HEK293 (cell line): ENCODE data around the gene MYRIP.

Experiments used
- CTCF ChIA-PET: fragments of 350-600 bp; formaldehyde crosslinking; extraction: SDS; loops from one replicate; lab custom pipeline; 2021; ENCODE audit warnings: antibody characterized with exemption; lab: Yijun Ruan, JAX
- POLR2A ChIA-PET: fragments of 300-600 bp; formaldehyde crosslinking; extraction: SDS; loops from one replicate; lab custom pipeline; 2020; ENCODE audit warnings: antibody characterized with exemption, inconsistent platforms; lab: Yijun Ruan, JAX
- H3K27ac ChIP-seq: fragments of 200-500 bp; sonication (Bioruptor generic); 2 replicates; pipeline ENCODE4 v1.5.1; 2014; ENCODE audit warnings: low read depth, low read length, control low read depth, inconsistent platforms; ENCODE audit errors: extremely low read depth
- H3K36me3 ChIP-seq, 2 experiments: fragments of 200-500 bp in 1 of 2; sonication (Bioruptor generic) in 1 of 2; 1 replicate in 1 of 2; 2 replicates in 1 of 2; pipeline ENCODE4 v1.5.1; 2014 to 2017; ENCODE audit warnings: inconsistent platforms in 2 of 2, low read length in 2 of 2; ENCODE audit not compliant: control insufficient read depth in 2 of 2, insufficient read depth in 1 of 2
- H3K4me1 ChIP-seq: fragments of 200-500 bp; sonication (Bioruptor generic); 2 replicates; pipeline ENCODE4 v1.5.1; 2014; ENCODE audit warnings: mild to moderate bottlenecking, low read length, inconsistent platforms; ENCODE audit not compliant: control insufficient read depth, insufficient read depth
- H3K4me3 ChIP-seq: 2 replicates; pipeline ENCODE4 v1.5.1; 2011; ENCODE audit warnings: low read depth, mild to moderate bottlenecking, control low read depth, low read length, moderate library complexity
- H3K9me3 ChIP-seq: fragments of 200-500 bp; sonication (Bioruptor generic); 2 replicates; pipeline ENCODE4 v1.5.1; 2014; ENCODE audit warnings: low read depth, low read length, inconsistent platforms; ENCODE audit not compliant: control insufficient read depth, insufficient read depth
- BCL11B ChIP-seq: fragments of 450-650 bp; formaldehyde crosslinking; IDR thresholded peaks from 2 replicates; pipeline ENCODE4 v1.5.1; 2016; ENCODE audit warnings: low read depth, missing biosample characterization, missing genetic modification characterization
- KLF1 ChIP-seq: fragments of 450-650 bp; formaldehyde crosslinking; IDR thresholded peaks from 2 replicates; pipeline ENCODE4 v1.5.1; 2016; ENCODE audit warnings: missing biosample characterization, missing genetic modification characterization
- MZF1 ChIP-seq: fragments of 450-650 bp; formaldehyde crosslinking; IDR thresholded peaks from 2 replicates; pipeline ENCODE4 v1.5.1; 2017; ENCODE audit warnings: missing biosample characterization, missing genetic modification characterization, borderline replicate concordance
- OSR2 ChIP-seq: fragments of 450-650 bp; formaldehyde crosslinking; IDR thresholded peaks from 2 replicates; pipeline ENCODE4 v1.5.1; 2016; ENCODE audit warnings: missing biosample characterization, missing genetic modification characterization
- PRDM1 ChIP-seq: fragments of 450-650 bp; formaldehyde crosslinking; IDR thresholded peaks from 2 replicates; pipeline ENCODE4; 2016; ENCODE audit warnings: missing biosample characterization, missing genetic modification characterization
- RBAK ChIP-seq: fragments of 450-650 bp; formaldehyde crosslinking; IDR thresholded peaks from 2 replicates; pipeline ENCODE4 v1.5.1; 2016; ENCODE audit warnings: missing biosample characterization, missing genetic modification characterization
- SP2 ChIP-seq: fragments of 450-650 bp; formaldehyde crosslinking; IDR thresholded peaks from 2 replicates; pipeline ENCODE4 v1.5.1; 2016; ENCODE audit warnings: missing biosample characterization, missing genetic modification characterization
- TRIM28 ChIP-seq: IDR thresholded peaks from 2 replicates; pipeline ENCODE4 v1.6.1; 2011; ENCODE audit warnings: low read length, control low read depth, borderline replicate concordance
- TSHZ1 ChIP-seq: fragments of 450-650 bp; formaldehyde crosslinking; IDR thresholded peaks from 2 replicates; pipeline ENCODE4 v1.5.1; 2016; ENCODE audit warnings: missing biosample characterization, missing genetic modification characterization, borderline replicate concordance
- ZNF121 ChIP-seq: fragments of 450-650 bp; formaldehyde crosslinking; IDR thresholded peaks from 2 replicates; pipeline ENCODE4 v1.5.1; 2016; ENCODE audit warnings: missing biosample characterization, missing genetic modification characterization
- ZNF132 ChIP-seq: fragments of 450-650 bp; formaldehyde crosslinking; IDR thresholded peaks from 2 replicates; pipeline ENCODE4 v1.5.1; 2017; ENCODE audit warnings: missing biosample characterization, missing genetic modification characterization, borderline replicate concordance
- ZNF138 ChIP-seq: fragments of 450-650 bp; formaldehyde crosslinking; IDR thresholded peaks from 2 replicates; pipeline ENCODE4 v1.5.1; 2016; ENCODE audit warnings: missing biosample characterization, missing genetic modification characterization, borderline replicate concordance
- ZNF146 ChIP-seq: fragments of 450-650 bp; formaldehyde crosslinking; IDR thresholded peaks from 2 replicates; pipeline ENCODE4 v1.5.1; 2016; ENCODE audit warnings: missing biosample characterization, missing genetic modification characterization
- ZNF155 ChIP-seq: fragments of 450-650 bp; formaldehyde crosslinking; IDR thresholded peaks from 2 replicates; pipeline ENCODE4 v1.5.1; 2016; ENCODE audit warnings: missing biosample characterization, missing genetic modification characterization
- ZNF23 ChIP-seq: fragments of 450-650 bp; formaldehyde crosslinking; IDR thresholded peaks from 2 replicates; pipeline ENCODE4 v1.5.1; 2016; ENCODE audit warnings: missing biosample characterization, missing genetic modification characterization, borderline replicate concordance
- ZNF280D ChIP-seq: fragments of 450-650 bp; formaldehyde crosslinking; IDR thresholded peaks from 2 replicates; pipeline ENCODE4 v1.5.1; 2016; ENCODE audit warnings: missing biosample characterization, missing genetic modification characterization
- ZNF302 ChIP-seq: fragments of 450-650 bp; formaldehyde crosslinking; IDR thresholded peaks from 2 replicates; pipeline ENCODE4 v1.5.1; 2016; ENCODE audit warnings: missing biosample characterization, missing genetic modification characterization, low read depth
- ZNF324 ChIP-seq: fragments of 450-650 bp; formaldehyde crosslinking; IDR thresholded peaks from 2 replicates; pipeline ENCODE4 v1.5.1; 2016; ENCODE audit warnings: missing biosample characterization, missing genetic modification characterization
- ZNF510 ChIP-seq: fragments of 450-650 bp; formaldehyde crosslinking; IDR thresholded peaks from 2 replicates; pipeline ENCODE4 v1.5.1; 2018; ENCODE audit warnings: mild to moderate bottlenecking, missing genetic modification characterization, missing biosample characterization; ENCODE audit not compliant: insufficient replicate concordance
- ZNF521 ChIP-seq: fragments of 450-650 bp; formaldehyde crosslinking; IDR thresholded peaks from 2 replicates; pipeline ENCODE4 v1.5.1; 2017; ENCODE audit warnings: missing biosample characterization, mild to moderate bottlenecking, missing genetic modification characterization
- ZNF645 ChIP-seq: fragments of 450-650 bp; formaldehyde crosslinking; IDR thresholded peaks from 2 replicates; pipeline ENCODE4; 2016; ENCODE audit warnings: missing biosample characterization, missing genetic modification characterization
- ZNF664 ChIP-seq: fragments of 450-650 bp; formaldehyde crosslinking; IDR thresholded peaks from 2 replicates; pipeline ENCODE4 v1.5.1; 2016; ENCODE audit warnings: missing biosample characterization, missing genetic modification characterization
- ZSCAN30 ChIP-seq: fragments of 450-650 bp; IDR thresholded peaks from 2 replicates; pipeline ENCODE4 v1.5.1; 2018; ENCODE audit warnings: missing biosample characterization, mild to moderate bottlenecking, missing genetic modification characterization, moderate library complexity

The MYRIP gene

DNA sequence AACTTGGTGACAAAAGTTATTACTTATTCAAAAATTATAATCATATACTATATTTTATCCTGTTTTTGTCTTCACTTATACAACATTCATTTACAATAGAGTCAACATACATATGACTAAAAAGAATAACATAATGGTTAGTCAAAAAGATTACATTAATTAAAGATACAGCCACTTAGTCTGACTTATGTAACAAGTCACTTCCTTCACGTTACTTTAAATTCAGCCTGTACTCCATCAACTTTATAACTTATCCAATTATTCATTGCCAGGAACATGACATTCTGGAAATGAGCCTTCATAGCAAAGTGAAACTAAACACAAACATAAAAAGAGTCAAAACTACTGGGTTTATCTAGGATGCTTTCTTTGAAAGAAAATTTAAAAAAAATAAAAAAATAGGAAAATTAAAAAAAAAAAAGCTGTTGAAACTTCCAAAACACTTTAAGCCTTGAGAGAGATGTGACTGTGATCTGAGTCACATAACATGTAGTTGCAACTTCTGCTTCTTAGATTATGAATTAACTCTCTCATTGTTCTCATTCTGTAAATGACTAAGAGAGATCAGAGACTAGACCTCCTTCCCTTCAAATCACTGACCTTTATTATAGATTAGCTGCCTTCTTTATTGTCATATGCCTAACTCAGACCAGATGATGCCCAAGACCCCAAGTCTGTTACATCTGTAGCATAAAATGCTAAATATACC is 107.8 kb downstream of the MYRIP start (continued):
- TF ChIP-seq TSHZ1 (tag by site-specific recombination) = no peak
- no peak for TF ChIP-seq ZNF146 (tag by site-specific recombination)
- TF ChIP-seq MZF1 (tag by site-specific recombination) = no peak
- TF ChIP-seq ZNF664 (tag by site-specific recombination) = no peak

DNA sequence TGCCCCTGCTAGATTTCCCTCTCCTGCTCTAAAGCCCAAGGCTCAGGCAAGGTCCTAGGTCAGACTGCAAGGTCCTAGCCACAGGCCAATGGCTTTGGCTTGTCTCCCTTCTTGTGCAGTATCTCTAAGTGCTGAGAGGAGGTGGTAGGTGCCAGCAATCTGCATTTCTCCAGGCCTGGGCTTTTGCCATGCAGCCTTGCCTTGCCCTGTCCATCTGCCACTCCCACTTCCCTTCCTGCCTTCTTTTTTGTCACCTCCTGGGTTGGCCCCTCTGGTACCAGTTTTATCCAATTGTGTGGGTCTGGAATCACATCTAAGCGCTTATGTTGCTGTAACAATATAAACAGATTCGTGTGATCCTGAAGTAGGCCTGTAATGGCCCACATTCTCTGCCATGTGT is 109.9 kb downstream of the MYRIP start:
- H3K4me1 ChIP-seq = no peaks in the 10 kb centered on the region
- no peak overlapping the region for H3K27ac ChIP-seq
- no peaks in the 10 kb centered on the region for H3K9me3 ChIP-seq
- TF ChIP-seq RBAK (tag by site-specific recombination) = no peak
- TF ChIP-seq OSR2 (tag by site-specific recombination) = no peak
- TF ChIP-seq ZNF521 (tag by site-specific recombination) = no peak
- no peak for TF ChIP-seq ZNF280D
- TF ChIP-seq KLF1 = no peak
- no peak for TF ChIP-seq ZNF23 (tag by site-specific recombination)
- no peak for TF ChIP-seq ZNF132 (tag by site-specific recombination)
- TF ChIP-seq TRIM28 = no peak
- no peak for TF ChIP-seq ZNF645 (tag by site-specific recombination)
- no peak for TF ChIP-seq SP2 (tag by site-specific recombination)
- no peak for TF ChIP-seq ZNF138 (tag by site-specific recombination)
- TF ChIP-seq ZNF302 = no peak
- no peak for TF ChIP-seq ZSCAN30
- POLR2A ChIA-PET = no interaction called here
- H3K36me3 ChIP-seq = no peaks in the 10 kb centered on the region
- no peak overlapping the region for H3K4me3 ChIP-seq
- CTCF ChIA-PET = no interaction called here

- no peak overlapping the region for H3K4me3 ChIP-seq
- no peaks in the 10 kb centered on the region for H3K4me1 ChIP-seq
- no peaks in the 10 kb centered on the region for H3K9me3 ChIP-seq
- POLR2A ChIA-PET = no interaction called here
- no peaks in the 10 kb centered on the region for H3K36me3 ChIP-seq
- H3K27ac ChIP-seq = no peak overlapping the region
- CTCF ChIA-PET = no interaction called here
- TF ChIP-seq KLF1 (no peak), ZNF280D (no peak), BCL11B (tag by site-specific recombination) (no peak), ZNF121 (tag by site-specific recombination) (no peak), ZNF324 (tag by site-specific recombination) (no peak), ZNF510 (tag by site-specific recombination) (no peak), ZNF155 (no peak), PRDM1 (tag by site-specific recombination) (no peak)
These were observed 110.9 kb downstream of the MYRIP start for GRCh38 chr3:39920271-39920670.
